Natural killer cell treated with Interleukin-12 subunit alpha and Interleukin-12 subunit beta and Interleukin-15 and Interleukin-18, amount 100 ng/mL, for 72 hours (primary cell): Measurements from ENCODE around the gene CXCL3. TPM values are rescaled to one million over a fixed set of nuclear protein-coding genes. Genes with fewer than 3 reads are reported as not detected.

Experiments used
- ATAC-seq, 2 donors: fragments of 150-1000 bp; cut with Tn5 transposase in 1 of 2; sonication (Bioruptor Pico), chemical (Tn5 transposase) in 1 of 2; 2 replicates each; pipeline ENCODE4 v1.10.0; 2021
- DNase-seq: peaks from one replicate; pipeline ENCODE4 v3.0.0; 2022; ENCODE audit warnings: low spot score
- H3K27ac Mint-ChIP-seq, 2 donors: 1 replicate in 1 of 2; 2 replicates in 1 of 2; pipeline ENCODE4 v1.8.0; 2022; ENCODE audit warnings: mixed read lengths in 2 of 2, mild to moderate bottlenecking in 1 of 2, moderate library complexity in 1 of 2
- H3K27me3 Mint-ChIP-seq, 2 donors: 1 replicate in 1 of 2; 2 replicates in 1 of 2; pipeline ENCODE4 v1.8.0; 2022; ENCODE audit warnings: mixed read lengths in 2 of 2
- H3K36me3 Mint-ChIP-seq: one replicate; pipeline ENCODE4 v1.8.0; 2022; ENCODE audit warnings: mixed read lengths
- H3K4me1 Mint-ChIP-seq, 2 donors: 1 replicate in 1 of 2; 2 replicates in 1 of 2; pipeline ENCODE4 v1.8.0; 2022; ENCODE audit warnings: low read depth in 2 of 2, mixed read lengths in 2 of 2, mild to moderate bottlenecking in 1 of 2
- H3K4me3 Mint-ChIP-seq: one replicate; pipeline ENCODE4 v1.8.0; 2022; ENCODE audit warnings: mixed read lengths
- H3K9me3 Mint-ChIP-seq: 2 replicates; pipeline ENCODE4 v1.8.0; 2022; ENCODE audit warnings: mixed read lengths
- total RNA-seq, 2 donors: library from RNA; stranded (reverse); gene quantifications; one replicate each; pipeline ENCODE4 v1.2.3, GENCODE V29; 2022

CXCL3 gene
- total RNA-seq, 2 donors from 2014 or later, result not detected

GRCh38 chr4:74062953-74063352 is 24.5 kb upstream of the CXCL3 start:
- peaks cover 3% of the 10 kb centered on the region for H3K9me3 Mint-ChIP-seq

DNA sequence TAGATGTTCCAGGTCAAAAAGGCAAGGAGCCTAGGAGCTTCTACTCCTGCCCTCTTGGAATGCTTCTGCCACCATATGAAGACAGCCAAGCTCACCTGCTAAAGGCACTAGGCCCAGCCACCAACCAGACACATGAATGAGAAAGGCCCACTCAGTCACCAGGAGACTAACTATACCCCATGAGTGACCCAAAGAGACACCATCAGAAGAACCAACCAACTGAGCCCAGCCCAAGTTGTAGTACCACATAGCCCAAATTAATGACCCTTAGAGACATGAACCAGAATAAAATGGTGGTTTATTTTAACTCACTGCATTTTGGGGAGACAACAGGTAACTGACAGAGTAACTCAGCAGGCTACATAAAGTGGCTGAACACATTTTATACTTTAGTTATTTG is 22.9 kb upstream of the CXCL3 start:
- peaks cover 3% of the 10 kb centered on the region for H3K9me3 Mint-ChIP-seq
- no peaks in the 10 kb centered on the region for H3K36me3 Mint-ChIP-seq
- H3K4me1 Mint-ChIP-seq, result no peaks in the 10 kb centered on the region
- no peak for DNase-seq
- no peak overlapping the region for H3K27ac Mint-ChIP-seq
- ATAC-seq, result no peak
- H3K27me3 Mint-ChIP-seq, result no peaks in the 10 kb centered on the region
- no peak overlapping the region for H3K4me3 Mint-ChIP-seq

More at GRCh38 chr4:74062953-74063352, 24.5 kb upstream of the CXCL3 start:
- Mint-ChIP-seq H3K27me3 (no peaks in the 10 kb centered on the region), H3K27ac (no peak overlapping the region), H3K36me3 (no peaks in the 10 kb centered on the region), H3K4me1 (no peaks in the 10 kb centered on the region), H3K4me3 (no peak overlapping the region)
- DNase-seq, result no peak
- no peak for ATAC-seq

- DNase-seq, result no peak
- Mint-ChIP-seq H3K9me3 (peaks cover 3% of the 10 kb centered on the region), H3K4me1 (no peaks in the 10 kb centered on the region), H3K36me3 (no peaks in the 10 kb centered on the region), H3K27me3 (no peaks in the 10 kb centered on the region), H3K4me3 (no peak overlapping the region), H3K27ac (no peak overlapping the region)
- ATAC-seq, result no peak
Measured at GRCh38 chr4:74059161-74059829, 20.8 kb upstream of the CXCL3 start.

DNA sequence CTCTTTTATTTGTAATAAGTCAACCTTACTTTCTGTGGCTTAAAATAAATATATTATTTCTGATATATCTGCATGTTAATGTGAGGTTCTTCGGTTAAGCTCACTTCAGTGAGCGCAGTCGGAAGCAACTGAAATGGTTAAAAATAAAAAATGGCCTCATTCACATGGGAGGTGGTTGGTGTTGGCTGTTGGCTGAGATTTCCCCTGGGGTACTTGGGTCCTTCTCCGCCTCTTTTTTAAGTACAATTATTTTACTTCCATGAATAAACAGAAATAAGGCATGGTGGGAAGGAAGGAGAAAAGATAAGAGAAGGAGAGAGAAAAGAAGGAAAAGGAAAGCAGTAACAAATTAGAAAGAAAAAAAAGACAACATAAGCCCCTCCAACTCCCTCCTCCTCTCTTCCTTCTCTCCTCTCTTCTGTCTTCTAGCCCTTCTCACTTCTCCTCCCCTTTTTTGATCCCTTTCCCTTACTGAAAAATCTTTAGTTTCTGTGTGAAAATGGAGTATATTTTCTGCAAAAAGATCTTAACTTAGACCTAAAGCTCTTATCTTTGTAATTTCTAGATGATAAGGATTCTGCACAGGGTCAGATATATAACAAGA is 19.7 kb upstream of the CXCL3 start:
- peaks cover 3% of the 10 kb centered on the region for H3K9me3 Mint-ChIP-seq
- ATAC-seq (no peak), DNase-seq (no peak)
- H3K4me1 Mint-ChIP-seq, result no peaks in the 10 kb centered on the region
- no peaks in the 10 kb centered on the region for H3K36me3 Mint-ChIP-seq
- H3K4me3 Mint-ChIP-seq, result no peak overlapping the region
- H3K27me3 Mint-ChIP-seq, result no peaks in the 10 kb centered on the region
- no peak overlapping the region for H3K27ac Mint-ChIP-seq

DNA sequence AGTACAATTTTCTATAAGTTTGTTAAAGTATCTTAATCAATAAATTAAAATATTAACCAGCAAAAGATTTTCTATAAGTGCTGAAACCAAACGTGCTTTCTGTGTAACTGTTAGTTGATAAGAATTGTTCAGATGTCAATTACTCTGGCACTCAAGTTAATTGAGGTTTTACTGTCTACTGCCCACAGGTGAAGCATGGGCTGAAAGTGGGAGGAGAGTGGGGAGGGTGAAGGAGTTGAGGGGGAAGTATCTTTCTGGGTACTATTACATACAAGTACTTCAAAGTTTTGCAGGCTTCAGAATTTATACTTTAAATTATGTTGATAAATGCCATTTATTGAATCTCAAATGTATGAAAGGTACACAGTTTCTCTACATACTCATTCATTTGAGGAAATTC is 19.1 kb upstream of the CXCL3 start:
- no peak for DNase-seq
- no peaks in the 10 kb centered on the region for H3K27me3 Mint-ChIP-seq
- no peak overlapping the region for H3K4me3 Mint-ChIP-seq
- H3K27ac Mint-ChIP-seq, result no peak overlapping the region
- H3K9me3 Mint-ChIP-seq, result peaks cover 3% of the 10 kb centered on the region
- no peaks in the 10 kb centered on the region for H3K4me1 Mint-ChIP-seq
- ATAC-seq, result no peak
- no peaks in the 10 kb centered on the region for H3K36me3 Mint-ChIP-seq

GRCh38 chr4:74056858-74057562 is 18.5 kb upstream of the CXCL3 start:
- DNase-seq (no peak), ATAC-seq (no peak)
- H3K4me3 Mint-ChIP-seq, result no peak overlapping the region
- H3K9me3 Mint-ChIP-seq, result peaks cover 6% of the 10 kb centered on the region
- H3K4me1 Mint-ChIP-seq, result no peaks in the 10 kb centered on the region
- no peak overlapping the region for H3K27ac Mint-ChIP-seq
- H3K36me3 Mint-ChIP-seq, result no peaks in the 10 kb centered on the region
- H3K27me3 Mint-ChIP-seq, result no peaks in the 10 kb centered on the region

DNA sequence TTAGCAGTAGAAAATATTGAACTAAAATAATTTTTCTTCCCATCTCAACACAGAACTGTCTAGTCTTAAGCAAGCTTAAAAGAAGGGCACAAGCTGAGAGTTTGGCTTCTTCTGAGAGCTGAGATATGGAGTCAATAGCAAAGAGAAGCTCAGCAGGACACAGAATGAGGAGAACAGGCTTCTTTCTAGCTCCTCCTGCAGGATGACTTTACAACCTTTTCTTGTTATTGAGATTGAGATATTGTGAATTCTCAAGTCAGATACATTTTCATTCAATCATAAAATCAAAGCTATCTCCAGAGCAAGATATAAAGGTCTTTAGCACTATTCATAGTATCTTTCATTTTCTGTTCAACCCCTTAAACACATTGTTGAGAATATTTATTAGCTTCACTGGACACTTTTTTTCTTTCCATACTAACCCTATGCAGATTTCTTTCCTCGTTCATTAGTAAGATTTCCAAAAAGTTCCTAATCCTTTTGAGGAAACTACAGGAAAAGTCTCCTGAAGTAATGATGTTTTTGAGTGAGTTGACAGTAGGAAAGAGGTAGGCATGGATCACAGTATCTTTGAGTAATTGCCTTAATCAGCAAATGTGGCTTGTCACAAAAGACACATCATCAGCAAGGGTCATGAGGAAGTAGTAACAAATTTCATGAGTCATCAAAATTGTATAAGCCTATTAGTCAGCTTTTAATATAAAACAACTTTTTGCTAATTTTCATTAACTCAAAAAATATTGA is 17.8 kb upstream of the CXCL3 start:
- no peaks in the 10 kb centered on the region for H3K4me1 Mint-ChIP-seq
- no peak overlapping the region for H3K27ac Mint-ChIP-seq
- DNase-seq (no peak), ATAC-seq (no peak)
- no peaks in the 10 kb centered on the region for H3K36me3 Mint-ChIP-seq
- H3K9me3 Mint-ChIP-seq, result peaks cover 6% of the 10 kb centered on the region
- H3K4me3 Mint-ChIP-seq, result no peak overlapping the region
- H3K27me3 Mint-ChIP-seq, result no peaks in the 10 kb centered on the region

- Mint-ChIP-seq H3K4me1 (no peaks in the 10 kb centered on the region), H3K27ac (no peak overlapping the region), H3K9me3 (peaks cover 6% of the 10 kb centered on the region), H3K4me3 (no peak overlapping the region), H3K36me3 (no peaks in the 10 kb centered on the region), H3K27me3 (no peaks in the 10 kb centered on the region)
- no peak for ATAC-seq
- DNase-seq, result no peak
Measured at GRCh38 chr4:74055498-74055897, 17.0 kb upstream of the CXCL3 start.

DNA sequence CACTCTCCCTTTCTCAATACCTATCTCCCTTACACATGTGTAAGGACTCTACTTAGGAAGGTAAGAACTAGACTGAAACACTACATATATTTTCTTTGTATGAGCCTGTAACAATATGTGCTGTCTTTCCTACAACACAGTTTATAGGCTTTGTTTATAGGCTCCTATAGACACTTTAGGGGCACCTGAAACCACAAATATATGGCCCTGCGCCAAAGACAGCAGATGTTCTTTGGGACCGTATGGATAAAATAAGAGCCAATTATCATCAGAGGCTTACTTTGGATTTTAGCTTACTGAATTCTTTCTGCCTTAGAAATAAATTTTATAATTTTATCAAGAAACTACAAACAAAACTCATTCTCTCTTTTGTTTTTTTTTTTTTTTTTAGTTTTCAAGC is 16.6 kb upstream of the CXCL3 start:
- Mint-ChIP-seq H3K4me3 (no peak overlapping the region), H3K4me1 (no peaks in the 10 kb centered on the region), H3K27me3 (no peaks in the 10 kb centered on the region), H3K27ac (no peak overlapping the region), H3K9me3 (peaks cover 6% of the 10 kb centered on the region), H3K36me3 (no peaks in the 10 kb centered on the region)
- ATAC-seq (no peak), DNase-seq (no peak)

DNA sequence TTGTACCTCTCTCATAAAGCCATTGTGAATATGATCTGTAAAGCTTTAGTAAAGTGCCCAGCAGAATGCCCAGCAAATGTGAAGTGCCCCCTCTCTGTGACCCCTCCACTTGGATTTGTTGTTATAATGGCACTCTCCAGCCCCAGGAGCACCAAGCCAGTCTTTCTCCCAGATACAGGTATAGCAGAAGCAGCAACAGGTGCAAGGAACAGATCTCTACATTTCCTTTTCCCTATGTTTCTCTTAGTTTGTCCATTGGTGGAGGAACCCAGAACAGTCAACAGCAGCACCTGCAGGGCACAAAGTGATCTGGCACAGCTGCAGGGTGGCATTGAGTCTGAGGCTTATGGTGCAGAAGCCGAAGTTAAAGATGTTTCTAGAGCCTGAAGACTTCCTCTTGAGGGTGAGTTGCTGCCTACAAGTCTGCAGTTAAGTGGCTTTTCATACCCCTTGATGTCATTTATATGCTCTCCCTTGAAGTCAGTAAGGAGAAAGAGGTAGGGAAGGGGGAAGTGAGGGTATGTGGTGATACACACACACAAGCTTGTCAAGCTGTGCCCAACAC is 16.1 kb upstream of the CXCL3 start:
- H3K27me3 Mint-ChIP-seq, result no peaks in the 10 kb centered on the region
- no peaks in the 10 kb centered on the region for H3K36me3 Mint-ChIP-seq
- DNase-seq (no peak), ATAC-seq (no peak)
- H3K4me3 Mint-ChIP-seq, result no peak overlapping the region
- H3K4me1 Mint-ChIP-seq, result no peaks in the 10 kb centered on the region
- no peak overlapping the region for H3K27ac Mint-ChIP-seq
- peaks cover 6% of the 10 kb centered on the region for H3K9me3 Mint-ChIP-seq

DNA sequence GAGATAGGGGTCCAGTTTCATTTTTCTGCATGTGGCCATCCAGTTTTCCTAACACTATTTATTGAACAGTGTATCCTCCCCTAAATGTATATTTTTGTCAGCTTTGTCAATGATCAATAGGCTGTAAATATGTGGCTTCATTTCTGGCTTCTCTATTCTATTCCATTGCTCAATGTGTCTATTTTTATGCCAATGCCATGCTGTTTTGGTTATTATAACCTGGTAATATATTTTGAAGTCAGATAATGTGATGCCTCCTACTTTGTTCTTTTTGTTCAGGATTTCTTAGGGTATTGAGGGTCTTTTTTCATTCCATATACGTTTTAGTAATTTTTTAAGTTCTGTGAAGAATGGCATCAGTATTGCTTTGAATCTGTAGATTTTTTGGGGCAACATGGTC is 8.7 kb upstream of the CXCL3 start:
- no peaks in the 10 kb centered on the region for H3K4me1 Mint-ChIP-seq
- H3K27me3 Mint-ChIP-seq, result peaks cover 0 to 2% of the 10 kb centered on the region in 2 donors
- peaks cover 6% of the 10 kb centered on the region for H3K36me3 Mint-ChIP-seq
- no peak for DNase-seq
- H3K4me3 Mint-ChIP-seq, result no peak overlapping the region
- H3K27ac Mint-ChIP-seq, result no peak overlapping the region
- H3K9me3 Mint-ChIP-seq, result peaks cover 6% of the 10 kb centered on the region
- ATAC-seq, result no peak

DNA sequence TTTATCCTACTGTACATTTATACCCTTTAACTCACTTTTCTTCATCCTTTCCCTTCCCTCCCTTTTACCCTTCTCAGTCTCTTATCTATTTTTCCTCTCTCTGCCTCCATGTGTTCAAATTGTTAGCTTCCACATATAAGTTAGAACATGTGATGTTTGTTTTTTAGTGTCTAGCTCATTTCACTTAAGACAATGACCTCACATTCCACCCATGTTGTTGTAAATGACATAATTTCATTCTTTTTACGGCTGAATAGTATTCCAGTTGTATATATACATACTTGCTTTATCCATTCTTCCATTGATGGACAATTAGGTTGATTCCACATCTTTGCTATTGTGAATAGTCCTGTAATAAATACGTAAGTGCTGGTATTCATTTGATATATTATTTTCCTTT is 7.3 kb upstream of the CXCL3 start:
- ATAC-seq, result no peak
- Mint-ChIP-seq H3K36me3 (peaks cover 6% of the 10 kb centered on the region), H3K4me1 (no peaks in the 10 kb centered on the region), H3K9me3 (peaks cover 6% of the 10 kb centered on the region), H3K4me3 (no peak overlapping the region), H3K27ac (no peak overlapping the region), H3K27me3 (peaks cover 4 to 9% of the 10 kb centered on the region in 2 donors)
- DNase-seq, result no peak

DNA sequence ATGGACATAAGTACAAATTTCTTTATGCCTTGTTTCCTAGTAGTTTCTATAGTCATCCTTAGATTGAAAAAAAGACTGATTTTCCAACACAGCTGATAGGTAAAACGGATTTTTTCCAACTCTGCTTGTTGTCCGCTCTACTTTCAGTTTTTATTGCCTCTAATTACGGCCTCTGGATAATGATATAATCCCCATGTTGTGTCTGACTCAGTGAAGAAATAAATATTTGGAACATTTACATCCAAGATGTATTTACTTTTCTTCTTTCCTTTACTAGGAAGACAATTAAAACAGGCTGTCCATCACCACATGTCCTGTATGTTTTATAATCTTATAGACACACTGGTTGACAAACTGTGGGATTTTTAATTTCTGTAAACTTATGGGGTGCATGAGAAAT is 6.8 kb upstream of the CXCL3 start:
- Mint-ChIP-seq H3K4me1 (peaks cover 0 to under 1% of the 10 kb centered on the region in 2 donors), H3K27me3 (peaks cover 9 to 10% of the 10 kb centered on the region in 2 donors), H3K4me3 (no peak overlapping the region), H3K27ac (no peak overlapping the region), H3K9me3 (peaks cover 6% of the 10 kb centered on the region), H3K36me3 (peaks cover 6% of the 10 kb centered on the region)
- ATAC-seq, result no peak
- DNase-seq, result no peak
